NK-92 treated with Interleukin-12 subunit alpha and Interleukin-12 subunit beta, amount 100 ng/mL, for 24 hours (cell line): ENCODE results near the gene SMAGP.
"Not testable (repeated sequence)": the region's sequence is repeated elsewhere in the genome, so short reads cannot be mapped to it uniquely, and the experiment has no call there.

Experiments used
- DNase-seq: peaks from one replicate; lab custom pipeline; 2025; lab: John Stamatoyannopoulos, UW

SMAGP gene

DNA sequence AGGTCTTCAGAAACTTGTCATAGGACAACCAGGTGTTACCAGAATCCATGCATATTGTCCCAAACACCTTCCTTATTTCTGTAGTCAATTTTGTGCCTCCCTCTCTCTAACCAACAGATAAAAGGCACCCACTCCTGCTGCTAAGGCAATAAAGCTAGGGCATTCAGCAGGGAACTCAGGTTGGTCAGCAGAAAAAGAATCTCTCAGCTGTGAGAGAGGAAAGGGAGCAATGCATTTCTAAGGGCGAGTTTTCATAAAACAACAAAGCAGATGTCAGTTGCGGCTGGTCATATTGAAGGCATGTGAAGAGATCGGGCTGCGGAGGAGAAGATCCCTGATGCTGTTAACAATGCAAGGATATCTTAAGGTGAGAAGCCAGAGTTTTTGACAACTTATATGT is 45.0 kb downstream of the SMAGP start:
- DNase-seq: no peak

DNA sequence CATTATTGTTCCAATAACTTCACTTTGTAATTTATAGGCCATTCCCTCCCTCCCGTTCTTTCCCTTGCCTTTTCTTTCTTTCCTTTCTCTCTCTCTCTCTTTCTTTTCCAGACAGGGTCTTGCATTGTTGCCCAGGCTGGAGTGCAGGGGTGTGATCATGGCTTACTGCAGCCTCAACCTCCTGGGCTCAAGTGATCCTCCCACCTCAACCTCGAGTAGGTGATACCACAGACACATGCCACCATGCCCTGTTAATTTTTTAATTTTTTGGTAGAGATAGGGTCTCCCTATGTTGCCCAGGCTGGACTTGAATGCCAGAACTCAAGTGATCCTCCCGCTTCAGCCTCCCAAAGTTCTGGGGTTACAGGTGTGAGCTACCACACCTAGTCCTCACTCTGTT is 45.6 kb downstream of the SMAGP start:
- DNase-seq: no peak

- no peak for DNase-seq
These were observed 47.8 kb downstream of the SMAGP start for GRCh38 chr12:51222461-51222860.

DNA sequence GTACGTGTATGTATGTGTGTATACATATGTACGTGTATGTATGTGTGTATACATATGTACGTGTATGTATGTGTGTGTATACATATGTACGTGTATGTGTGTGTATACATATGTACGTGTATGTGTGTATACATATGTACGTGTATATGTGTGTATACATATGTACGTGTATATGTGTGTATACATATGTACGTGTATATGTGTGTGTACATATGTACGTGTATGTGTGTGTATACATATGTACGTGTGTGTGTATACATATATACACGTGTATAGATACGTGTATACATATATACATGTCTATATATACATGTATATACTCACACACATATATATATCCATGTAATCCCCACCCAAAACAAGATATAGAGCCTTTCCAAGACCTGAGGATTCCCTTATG is 50.4 kb downstream of the SMAGP start:
- not testable (repeated sequence) for DNase-seq

GRCh38 chr12:51219322-51219721 is 50.9 kb downstream of the SMAGP start:
- DNase-seq: no peak

DNA sequence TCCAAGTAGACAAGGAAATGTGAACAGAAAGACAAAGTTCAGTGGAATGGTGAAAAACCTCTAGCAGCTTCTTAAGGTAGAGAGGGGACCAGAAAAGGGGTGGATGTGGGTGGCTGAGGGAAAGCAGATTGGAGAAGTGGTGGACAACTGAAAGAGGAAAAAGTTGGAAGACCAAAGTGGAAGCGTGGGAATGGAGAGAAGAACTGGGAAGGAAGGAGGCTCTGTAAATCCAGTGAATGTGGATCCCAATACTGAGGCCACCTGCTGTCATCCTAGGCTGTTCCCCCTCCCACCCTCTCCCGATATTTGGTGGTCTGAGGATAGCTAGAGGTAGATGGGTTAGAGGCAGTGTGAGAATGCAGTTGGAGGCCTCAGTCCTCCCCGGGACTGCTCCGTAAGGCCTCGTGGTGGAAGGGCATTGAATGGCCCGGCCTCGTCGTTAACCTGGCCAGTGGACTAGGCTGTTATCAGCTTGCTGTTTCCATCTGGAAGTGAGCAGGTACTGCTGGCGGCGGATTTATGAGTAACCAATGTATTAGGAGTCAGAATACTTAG is 51.5 kb downstream of the SMAGP start:
- no peak for DNase-seq

DNA sequence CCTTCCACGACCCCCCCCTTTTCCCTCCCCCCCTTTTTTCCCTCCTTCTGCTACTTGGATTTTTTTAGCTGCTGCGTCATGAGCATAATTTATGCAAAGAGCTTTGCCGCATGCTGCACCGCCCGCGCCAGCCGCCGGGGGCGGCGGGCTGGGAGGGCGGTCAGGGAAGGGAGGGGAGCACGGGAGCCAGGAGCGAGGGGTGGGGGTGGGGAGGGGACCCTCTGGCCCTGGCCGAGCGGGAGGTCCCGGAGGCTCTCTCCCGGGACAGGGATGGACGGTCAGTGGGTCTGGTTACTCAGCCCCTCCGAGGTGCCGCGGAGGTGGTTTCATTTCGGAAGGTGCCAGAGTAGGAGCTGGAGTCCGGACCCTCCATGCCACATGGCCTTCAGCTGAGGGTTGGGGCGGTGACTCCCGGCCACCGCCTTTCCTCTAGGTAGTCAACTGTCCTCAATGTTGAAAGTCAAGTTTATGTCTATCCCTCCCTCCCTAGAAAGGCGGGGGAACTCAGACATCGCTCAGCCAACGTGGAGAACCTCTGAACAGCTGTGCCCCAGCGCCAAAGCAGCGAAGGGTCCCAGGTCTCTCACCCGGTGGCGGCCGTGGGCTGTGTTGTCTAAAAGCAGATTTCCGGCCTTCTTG is 52.1 kb downstream of the SMAGP start, which contains the start of gene POU6F1:
Gene POU6F1 (minus strand): TSS at position 95 of the 639 bp plus-strand sequence. CDS start 11,226 bp downstream, outside the sequence.
- peak; percentile 25 for DNase-seq

DNA sequence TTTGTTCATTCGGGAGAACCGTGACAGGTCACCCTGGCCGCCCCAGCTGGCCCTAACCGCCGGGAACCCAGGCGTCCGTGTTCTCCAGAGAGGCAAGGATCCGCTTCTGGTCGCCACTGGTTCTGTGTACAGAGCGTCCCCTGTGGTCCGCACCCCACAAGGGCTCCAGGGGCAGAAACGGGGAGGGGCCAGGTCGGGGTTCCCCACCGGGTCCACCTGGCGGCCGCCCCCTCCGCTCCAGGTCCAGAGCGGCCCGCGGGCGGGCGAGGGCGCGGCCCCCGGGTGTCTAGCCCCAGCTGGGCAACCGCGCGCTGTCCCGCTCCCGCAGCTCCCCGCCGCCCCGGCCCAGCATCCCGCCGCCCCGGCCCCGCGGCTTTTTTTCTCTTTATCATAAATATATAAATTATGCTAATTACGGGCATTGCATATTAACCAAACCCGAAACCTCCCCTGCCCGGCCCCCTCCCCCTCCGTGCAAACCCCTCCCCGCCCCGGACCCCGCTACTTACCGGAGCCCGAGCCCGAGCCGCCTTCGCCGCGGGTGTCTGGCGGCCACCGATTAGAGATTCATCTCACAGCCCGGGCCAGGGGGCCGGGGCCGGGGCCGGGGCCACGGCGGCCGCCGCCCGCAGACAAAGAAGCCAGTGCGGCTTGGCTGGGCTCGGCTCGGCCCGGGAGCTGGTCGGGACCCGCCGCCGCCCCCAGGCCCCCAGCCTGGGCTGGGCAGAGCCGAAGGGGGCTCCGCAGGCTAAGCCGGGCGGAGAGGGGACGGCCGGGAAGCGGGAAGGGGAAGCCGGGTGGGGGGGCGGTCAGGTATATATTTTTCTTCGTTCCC is 52.9 kb downstream of the SMAGP start:
- no peak for DNase-seq

- no peak for DNase-seq
These were observed 53.6 kb downstream of the SMAGP start for GRCh38 chr12:51216642-51217041.

DNA sequence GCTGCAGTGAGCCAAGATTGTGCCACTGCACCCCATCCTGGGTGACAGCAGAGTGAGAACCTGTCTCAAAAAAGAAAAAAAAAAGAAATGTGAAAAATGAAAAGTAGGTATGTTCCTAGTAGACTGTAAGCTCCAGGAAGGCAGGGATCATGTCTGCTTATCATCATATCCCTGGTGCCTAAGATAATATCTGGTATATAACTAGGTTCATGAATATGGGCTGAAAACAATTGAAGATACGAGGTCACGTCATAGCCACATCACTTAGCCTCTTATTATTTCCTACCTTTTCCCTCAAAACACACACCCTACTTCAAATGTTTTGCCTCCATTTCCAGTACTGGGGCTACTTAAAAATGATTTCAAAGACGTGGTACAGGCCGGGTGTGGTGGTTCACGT is 55.3 kb downstream of the SMAGP start:
- no peak for DNase-seq

DNA sequence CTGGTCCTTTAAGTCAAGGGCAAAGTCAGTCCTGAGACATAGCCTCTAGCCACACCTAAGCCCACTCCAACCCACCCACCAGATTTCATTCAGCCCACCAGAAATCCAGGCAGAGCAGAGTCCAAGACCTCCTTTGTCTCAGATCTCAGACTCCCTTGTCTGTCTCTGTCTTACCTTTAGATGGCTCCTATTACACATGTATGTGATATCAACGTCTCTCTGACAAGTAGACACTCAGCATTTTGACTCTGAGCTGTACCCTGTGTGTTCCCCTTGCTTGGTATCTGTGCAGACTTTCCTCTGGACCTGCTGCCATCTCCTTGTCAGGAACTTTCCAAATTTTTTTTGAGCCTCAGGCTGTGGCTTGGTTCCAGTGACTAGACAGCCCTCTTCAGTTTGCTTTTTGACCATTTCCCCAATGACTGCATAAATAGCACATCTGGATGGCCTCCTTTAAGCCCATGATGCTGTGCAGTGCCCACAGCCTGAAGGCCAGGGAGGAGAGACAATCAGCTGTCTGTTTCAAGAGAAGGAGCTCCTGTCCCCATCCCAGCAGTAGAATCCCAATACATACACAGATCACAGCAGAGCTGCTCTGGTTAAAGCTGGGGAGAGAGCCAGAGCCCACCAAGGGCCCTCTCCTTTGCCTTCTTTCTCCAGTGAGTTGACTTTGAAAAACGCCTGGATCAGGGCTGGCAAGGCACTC is 59.4 kb downstream of the SMAGP start:
- DNase-seq: no peak

DNA sequence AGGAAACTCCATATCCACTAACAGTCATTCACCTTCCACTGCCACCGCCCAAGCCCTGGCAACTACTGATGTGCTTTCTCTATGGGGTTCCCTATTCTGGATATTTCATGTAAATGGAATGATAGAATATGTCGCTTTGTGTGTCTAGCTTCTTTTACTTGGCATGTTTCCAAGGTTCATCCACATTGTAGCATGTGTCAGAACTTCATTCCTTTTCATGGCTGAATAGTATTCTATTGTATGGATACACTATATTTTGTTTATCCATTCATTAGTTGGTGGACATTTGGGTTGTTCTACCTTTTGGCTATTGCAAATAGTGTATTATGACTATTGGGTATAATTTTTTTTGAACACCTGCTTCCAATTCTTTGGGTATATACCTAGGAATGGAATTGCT is 61.0 kb downstream of the SMAGP start:
- DNase-seq: no peak

GRCh38 chr12:51208016-51208660 is 62.1 kb downstream of the SMAGP start:
- no peak for DNase-seq

GRCh38 chr12:51205350-51205749 is 64.9 kb downstream of the SMAGP start:
- no peak for DNase-seq

DNA sequence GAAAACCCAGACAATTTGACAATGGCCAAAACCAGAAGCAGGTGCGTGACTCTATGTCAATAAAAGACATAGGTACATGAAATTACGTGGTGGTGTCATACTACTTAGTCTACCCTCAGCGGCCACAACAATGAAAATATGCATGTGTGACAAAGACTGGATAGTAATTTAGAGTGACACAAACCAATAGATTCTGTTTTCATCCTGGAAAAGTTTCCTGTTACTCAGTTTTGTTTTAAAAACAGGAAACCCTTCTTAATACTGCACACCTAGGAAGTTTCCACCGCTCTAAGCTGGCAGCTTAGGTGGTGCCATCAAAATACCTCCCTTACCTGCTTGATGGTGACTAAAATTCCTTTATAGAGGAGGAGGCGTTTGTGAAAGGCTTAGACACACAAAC is 67.5 kb downstream of the SMAGP start:
- DNase-seq: no peak

- DNase-seq: no peak
These were observed 69.4 kb downstream of the SMAGP start for GRCh38 chr12:51200806-51201205.

DNA sequence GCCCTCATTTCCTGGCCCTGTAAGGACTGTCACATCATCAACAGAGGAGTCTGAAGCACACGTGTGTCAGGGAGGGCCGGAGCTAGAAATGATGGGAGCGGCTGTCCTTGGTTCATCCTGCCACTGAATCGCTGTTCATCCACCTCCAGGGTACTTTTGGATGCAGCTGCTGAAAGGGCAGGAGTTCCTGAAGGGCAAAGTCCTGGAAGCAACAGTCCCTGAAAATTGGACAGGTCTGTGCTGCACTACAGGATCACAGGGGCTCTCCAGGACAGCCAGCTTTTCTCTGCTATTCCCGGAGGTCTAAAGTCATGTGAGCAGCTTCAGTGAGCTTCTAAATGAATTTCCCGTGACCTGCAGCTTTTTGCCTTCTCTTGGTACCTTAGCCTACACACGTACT is 70.1 kb downstream of the SMAGP start:
- DNase-seq: no peak

DNA sequence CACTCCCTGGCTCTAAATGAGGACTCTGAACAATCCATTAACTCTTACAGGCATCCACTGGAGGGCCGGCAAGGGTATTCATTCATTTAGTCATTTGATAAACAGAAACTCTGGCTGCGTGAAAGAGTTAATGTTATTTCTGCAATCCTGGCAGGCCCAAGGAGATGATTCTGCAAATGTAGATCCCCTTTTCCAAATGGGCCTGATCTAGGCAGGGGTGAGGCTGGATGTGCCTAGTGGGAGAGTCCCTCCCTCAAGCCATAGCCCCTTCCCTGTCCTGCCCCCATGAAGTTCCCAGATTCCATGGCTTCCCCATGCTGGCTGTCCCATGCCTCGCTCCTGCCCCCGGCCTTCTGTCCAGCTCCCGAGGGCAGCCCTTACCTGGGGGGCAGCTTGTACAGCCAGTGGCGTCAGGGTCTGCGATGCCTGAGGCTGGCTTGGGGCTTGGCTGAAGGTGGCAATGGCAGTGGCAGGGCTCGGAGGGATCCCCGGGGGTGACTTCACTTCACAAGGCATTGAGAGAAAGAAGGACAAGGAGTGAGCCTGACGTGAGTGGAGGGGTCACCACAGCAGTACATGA is 70.8 kb downstream of the SMAGP start:
- DNase-seq: no peak

GRCh38 chr12:51198568-51199365 is 71.4 kb downstream of the SMAGP start:
- DNase-seq: no peak

- DNase-seq: no peak
These were observed 72.3 kb downstream of the SMAGP start for GRCh38 chr12:51197736-51198567.
